ENCODE data around the gene B4GALT2.

Gene B4GALT2

GRCh38 chr1:44012941-44013609 lies 34.1 kb downstream of the B4GALT2 start:
- in situ Hi-C loops (cut with HindIII; ENCODE audit: low sequenced_read_pairs): no loop called here
- no peak for TF ChIP-seq CTCF (IDR thresholded peaks at IDR 0.05; ENCODE audit: low read depth, low read length)
- DNase-seq (ENCODE audit: low read depth, low spot score): no peak
- H3K4me3 ChIP-seq (ENCODE audit: low read depth, low read length): no peak overlapping the region

DNA sequence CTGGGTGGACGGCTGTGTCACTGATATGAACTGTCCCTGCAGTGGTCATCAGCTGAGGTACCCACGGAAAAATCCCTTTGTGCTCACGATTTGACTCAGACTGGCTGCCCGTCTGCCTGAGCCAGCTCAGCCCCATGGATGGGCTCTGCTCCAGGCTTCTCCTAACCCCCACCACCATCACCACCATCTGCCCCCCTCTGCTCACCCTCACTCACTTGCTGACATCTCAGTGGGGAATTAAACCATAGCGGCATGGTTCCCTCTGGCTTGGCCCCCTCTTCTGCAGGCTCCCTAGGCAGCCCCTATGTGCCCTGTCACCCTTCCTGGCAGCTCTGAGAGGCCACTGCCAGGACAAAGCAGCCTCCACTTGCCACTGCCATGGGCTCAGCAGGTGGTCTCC lies 34.9 kb downstream of the B4GALT2 start:
- in situ Hi-C loops (cut with HindIII; ENCODE audit: low sequenced_read_pairs): no loop called here
- no peak overlapping the region for H3K4me3 ChIP-seq (ENCODE audit: low read depth, low read length)
- no peak for TF ChIP-seq CTCF (IDR thresholded peaks at IDR 0.05; ENCODE audit: low read depth, low read length)
- no peak for DNase-seq (ENCODE audit: low read depth, low spot score)

- in situ Hi-C loops (cut with HindIII; ENCODE audit: low sequenced_read_pairs): no loop called here
- no peak overlapping the region for H3K4me3 ChIP-seq (ENCODE audit: low read depth, low read length)
- no peak for DNase-seq (ENCODE audit: low read depth, low spot score)
- TF ChIP-seq CTCF (IDR thresholded peaks at IDR 0.05; ENCODE audit: low read depth, low read length): no peak
These were observed 35.5 kb downstream of the B4GALT2 start for GRCh38 chr1:44014365-44015104.

GRCh38 chr1:44015206-44015605 lies 36.2 kb downstream of the B4GALT2 start:
- in situ Hi-C loops (cut with HindIII; ENCODE audit: low sequenced_read_pairs): no loop called here
- H3K4me3 ChIP-seq (ENCODE audit: low read depth, low read length): no peak overlapping the region
- no peak for TF ChIP-seq CTCF (IDR thresholded peaks at IDR 0.05; ENCODE audit: low read depth, low read length)
- DNase-seq (ENCODE audit: low read depth, low spot score): no peak

DNA sequence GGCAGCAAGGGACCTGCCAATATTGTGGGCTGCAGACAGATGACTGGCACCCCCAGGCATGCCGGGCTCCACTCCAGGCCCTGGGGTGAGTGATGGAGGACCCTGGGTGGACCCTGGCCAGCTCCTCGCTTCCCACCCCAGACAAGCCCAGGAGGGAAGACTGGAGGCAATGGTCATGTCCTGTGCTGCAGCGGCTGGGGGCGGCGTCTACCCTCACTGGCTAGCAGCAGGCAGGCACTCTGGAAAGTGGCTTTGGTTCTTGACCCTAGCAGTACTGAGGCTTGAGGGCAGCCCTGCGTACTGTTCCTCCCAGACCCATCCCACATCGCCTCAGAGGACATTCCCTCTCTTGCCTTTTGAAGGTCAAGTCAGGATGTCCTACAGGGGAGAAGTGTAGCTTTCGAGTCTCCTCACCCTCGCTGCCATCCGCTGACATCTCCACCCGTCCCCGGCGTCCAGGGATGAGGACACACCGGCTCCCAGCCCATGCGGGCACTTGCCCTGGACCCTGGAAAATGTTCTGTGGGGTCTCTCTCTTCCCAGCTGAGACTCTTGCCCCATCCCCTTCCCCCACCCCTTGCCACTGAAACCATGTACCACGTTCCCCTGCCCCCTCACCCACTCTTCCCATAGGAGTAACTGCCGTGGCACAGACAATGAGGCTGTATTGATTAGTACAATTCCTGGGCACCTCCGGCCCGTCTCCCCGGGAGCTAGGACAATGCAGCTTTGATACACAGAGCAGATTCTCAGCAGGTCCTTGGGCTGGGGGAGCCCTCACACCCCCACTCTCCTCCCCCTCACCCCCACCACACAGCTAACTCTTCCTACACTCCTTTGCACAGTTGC lies 37.3 kb downstream of the B4GALT2 start:
- TF ChIP-seq CTCF (IDR thresholded peaks at IDR 0.05; ENCODE audit: low read depth, low read length): no peak

GRCh38 chr1:44016890-44017400 lies 37.9 kb downstream of the B4GALT2 start:
- DNase-seq (ENCODE audit: low read depth, low spot score): no peak
- in situ Hi-C loops (cut with HindIII; ENCODE audit: low sequenced_read_pairs): no loop called here
- no peak for TF ChIP-seq CTCF (IDR thresholded peaks at IDR 0.05; ENCODE audit: low read depth, low read length)
- H3K4me3 ChIP-seq (ENCODE audit: low read depth, low read length): no peak overlapping the region

More for the DNA sequence above, 37.3 kb downstream of the B4GALT2 start:
- no peak overlapping the region for H3K4me3 ChIP-seq (ENCODE audit: low read depth, low read length)
- no peak for DNase-seq (ENCODE audit: low read depth, low spot score)
- in situ Hi-C loops (cut with HindIII; ENCODE audit: low sequenced_read_pairs): no loop called here
